Chondrocyte (in vitro differentiated cells): ENCODE measurements around the gene ACACA. TPM values are rescaled to one million over a fixed set of nuclear protein-coding genes. Genes with fewer than 3 reads are reported as not detected.
A peak's percentile ranks its signal among the peaks of the same experiment; 100 is the strongest.

Source experiments
- DNase-seq: peaks from one replicate; pipeline ENCODE4 v3.0.0; 2021; ENCODE audit warnings: mixed read lengths, low spot score
- H3K27ac Mint-ChIP-seq: one replicate; pipeline ENCODE4 v1.8.0; 2021; ENCODE audit warnings: mild to moderate bottlenecking, moderate library complexity, mixed read lengths; ENCODE audit not compliant: unreplicated experiment
- H3K27me3 Mint-ChIP-seq: 2 replicates; pipeline ENCODE4 v1.8.0; 2021; ENCODE audit warnings: low read depth, mixed read lengths
- H3K36me3 Mint-ChIP-seq: 2 replicates; pipeline ENCODE4 v1.8.0; 2021; ENCODE audit warnings: low read depth, mixed read lengths
- H3K4me1 Mint-ChIP-seq: 2 replicates; pipeline ENCODE4 v1.8.0; 2021; ENCODE audit warnings: low read depth, mild to moderate bottlenecking, mixed read lengths
- H3K4me3 Mint-ChIP-seq: one replicate; pipeline ENCODE4 v1.8.0; 2021; ENCODE audit warnings: mild to moderate bottlenecking, moderate library complexity, mixed read lengths; ENCODE audit not compliant: unreplicated experiment
- H3K9me3 Mint-ChIP-seq: 2 replicates; pipeline ENCODE4 v1.8.0; 2021; ENCODE audit warnings: low read depth, mixed read lengths
- CTCF ChIP-seq: fragments of 200-600 bp; sonication (generic); IDR thresholded peaks from 2 replicates; pipeline ENCODE4 v1.5.0; 2021; ENCODE audit warnings: antibody characterized with exemption, mild to moderate bottlenecking, moderate library complexity
- total RNA-seq: library from RNA; stranded (reverse); gene quantifications from 3 replicates; pipeline ENCODE4 v1.2.1, GENCODE V29; 2021

ACACA gene
- total RNA-seq, 1 donor from 2014 or later, result 77.1 TPM

- H3K9me3 Mint-ChIP-seq, result no peaks in the 10 kb centered on the region
- H3K27me3 Mint-ChIP-seq, result no peaks in the 10 kb centered on the region
- H3K27ac Mint-ChIP-seq, result no peak overlapping the region
- H3K36me3 Mint-ChIP-seq, result peaks cover 20% of the 10 kb centered on the region
- DNase-seq, result no peak
- no peak overlapping the region for H3K4me3 Mint-ChIP-seq
- no peak for TF ChIP-seq CTCF
- no peaks in the 10 kb centered on the region for H3K4me1 Mint-ChIP-seq
These were observed 33.8 kb upstream of the ACACA start for GRCh38 chr17:37440424-37440823.

GRCh38 chr17:37438141-37438540, 31.5 kb upstream of the ACACA start:
- H3K9me3 Mint-ChIP-seq, result no peaks in the 10 kb centered on the region
- no peaks in the 10 kb centered on the region for H3K4me1 Mint-ChIP-seq
- DNase-seq, result no peak
- H3K36me3 Mint-ChIP-seq, result peaks cover 21% of the 10 kb centered on the region
- TF ChIP-seq CTCF, result peak; percentile 47
- no peaks in the 10 kb centered on the region for H3K27me3 Mint-ChIP-seq
- H3K27ac Mint-ChIP-seq, result no peak overlapping the region
- H3K4me3 Mint-ChIP-seq, result no peak overlapping the region

- DNase-seq, result no peak
- no peaks in the 10 kb centered on the region for H3K27me3 Mint-ChIP-seq
- H3K4me3 Mint-ChIP-seq, result no peak overlapping the region
- no peaks in the 10 kb centered on the region for H3K9me3 Mint-ChIP-seq
- no peak for TF ChIP-seq CTCF
- H3K4me1 Mint-ChIP-seq, result peaks cover 15% of the 10 kb centered on the region
- no peak overlapping the region for H3K27ac Mint-ChIP-seq
- peaks cover 16% of the 10 kb centered on the region for H3K36me3 Mint-ChIP-seq
These were observed 26.0 kb upstream of the ACACA start for GRCh38 chr17:37432671-37433070.

- H3K27me3 Mint-ChIP-seq, result no peaks in the 10 kb centered on the region
- H3K4me3 Mint-ChIP-seq, result no peak overlapping the region
- peaks cover 15% of the 10 kb centered on the region for H3K36me3 Mint-ChIP-seq
- TF ChIP-seq CTCF, result no peak
- no peaks in the 10 kb centered on the region for H3K9me3 Mint-ChIP-seq
- peaks cover 15% of the 10 kb centered on the region for H3K4me1 Mint-ChIP-seq
- no peak for DNase-seq
- H3K27ac Mint-ChIP-seq, result peak overlapping the region; percentile 81
These were observed 23.5 kb upstream of the ACACA start for GRCh38 chr17:37430051-37430627.

- TF ChIP-seq CTCF, result no peak
- peak overlapping the region; percentile 81 for H3K27ac Mint-ChIP-seq
- H3K4me1 Mint-ChIP-seq, result peaks cover 15% of the 10 kb centered on the region
- H3K27me3 Mint-ChIP-seq, result no peaks in the 10 kb centered on the region
- H3K4me3 Mint-ChIP-seq, result no peak overlapping the region
- DNase-seq, result no peak
- no peaks in the 10 kb centered on the region for H3K9me3 Mint-ChIP-seq
- H3K36me3 Mint-ChIP-seq, result peaks cover 18% of the 10 kb centered on the region
These were observed 22.8 kb upstream of the ACACA start for GRCh38 chr17:37429453-37429852.
